C4-2B (cell line): ENCODE data around the gene CLCF1.

Experiments
- CTCF ChIP-seq: fragments of 450-650 bp; conservative IDR thresholded peaks from 2 replicates; pipeline ENCODE4 v1.5.1; 2017; ENCODE audit warnings: mild to moderate bottlenecking
- ZFX ChIP-seq: fragments of 450-650 bp; IDR thresholded peaks from 2 replicates; pipeline ENCODE4 v1.6.1; 2017

GRCh38 chr11:67374571-67375281 is 1.3 kb upstream of the CLCF1 start:
- TF ChIP-seq CTCF (no peak), ZFX (no peak)
